Mesenchymal stem cell (in vitro differentiated cells and primary cell): ENCODE data around the gene CABLES2.

Source experiments
- DNase-seq: peaks from one replicate; pipeline ENCODE4 v3.0.0-alpha.2; 2013
- H2AFZ ChIP-seq: one replicate; pipeline ENCODE4 v1.6.1; 2013; ENCODE audit warnings: low read depth, mild to moderate bottlenecking, control low read depth, inconsistent platforms, low read length, moderate library complexity
- H2AK5ac ChIP-seq: 2 replicates; pipeline ENCODE4 v1.6.1; 2013; ENCODE audit warnings: low read length, moderate library complexity, mild to moderate bottlenecking, inconsistent platforms; ENCODE audit not compliant: severe bottlenecking
- H2BK120ac ChIP-seq: one replicate; pipeline ENCODE4 v1.6.1; 2013; ENCODE audit warnings: low read depth, mild to moderate bottlenecking, inconsistent platforms, low read length, moderate library complexity
- H2BK12ac ChIP-seq, 2 experiments: one replicate each; pipeline ENCODE4 v1.6.1; 2013; ENCODE audit warnings: inconsistent platforms in 2 of 2, low read length in 2 of 2, mild to moderate bottlenecking in 2 of 2, moderate library complexity in 2 of 2, control low read depth in 1 of 2
- H2BK15ac ChIP-seq: one replicate; pipeline ENCODE4 v1.6.1; 2013; ENCODE audit warnings: mild to moderate bottlenecking, low read depth, inconsistent platforms; ENCODE audit not compliant: poor library complexity, severe bottlenecking
- H2BK5ac ChIP-seq: 2 replicates; pipeline ENCODE4 v1.6.1; 2013; ENCODE audit warnings: low read depth, mild to moderate bottlenecking, low read length, control low read depth, inconsistent platforms; ENCODE audit not compliant: poor library complexity, severe bottlenecking
- H3K14ac ChIP-seq, 2 experiments: one replicate each; pipeline ENCODE4 v1.6.1; 2013; ENCODE audit warnings: inconsistent platforms in 2 of 2, low read length in 2 of 2, control low read depth in 1 of 2, mild to moderate bottlenecking in 1 of 2, moderate library complexity in 1 of 2
- H3K18ac ChIP-seq, 2 experiments: one replicate each; pipeline ENCODE4 v1.6.1; 2013; ENCODE audit warnings: inconsistent platforms in 2 of 2, low read length in 2 of 2, control low read depth in 1 of 2, low read depth in 1 of 2, mild to moderate bottlenecking in 1 of 2
- H3K23ac ChIP-seq, 2 experiments: one replicate each; pipeline ENCODE4 v1.6.1; 2013; ENCODE audit warnings: inconsistent platforms in 2 of 2, low read length in 2 of 2, mild to moderate bottlenecking in 2 of 2, moderate library complexity in 2 of 2, control low read depth in 1 of 2
- H3K27ac ChIP-seq: 2 replicates; pipeline ENCODE4 v1.5.1; 2013; ENCODE audit warnings: mild to moderate bottlenecking, moderate library complexity, low read length, control low read depth, inconsistent platforms; ENCODE audit not compliant: poor library complexity, severe bottlenecking
- H3K27me3 ChIP-seq, 2 experiments: 2 replicates each; pipeline versions ENCODE4 v1.6.1 to v1.7.0; 2013; ENCODE audit warnings: low read length in 2 of 2, mild to moderate bottlenecking in 2 of 2, moderate library complexity in 2 of 2, control low read depth in 1 of 2, inconsistent platforms in 1 of 2; ENCODE audit not compliant: control insufficient read depth in 1 of 2, insufficient read depth in 1 of 2
- H3K36me3 ChIP-seq, 2 experiments: 2 replicates each; pipeline versions ENCODE4 v1.6.1 to v1.7.0; 2013; ENCODE audit warnings: low read length in 2 of 2, control low read depth in 1 of 2, inconsistent platforms in 1 of 2, low read depth in 1 of 2, mild to moderate bottlenecking in 1 of 2; ENCODE audit not compliant: insufficient read depth in 2 of 2, control insufficient read depth in 1 of 2
- H3K4ac ChIP-seq, 2 experiments: one replicate each; pipeline ENCODE4 v1.6.1; 2013; ENCODE audit warnings: inconsistent platforms in 2 of 2, low read length in 2 of 2, mild to moderate bottlenecking in 2 of 2, moderate library complexity in 2 of 2, control low read depth in 1 of 2, low read depth in 1 of 2
- H3K4me1 ChIP-seq: 2 replicates; pipeline ENCODE4 v1.6.1; 2013; ENCODE audit warnings: low read depth, low read length, control low read depth; ENCODE audit not compliant: control insufficient read depth, insufficient read depth
- H3K4me2 ChIP-seq: 2 replicates; pipeline ENCODE4 v1.6.1; 2013; ENCODE audit warnings: low read length, mild to moderate bottlenecking, inconsistent platforms; ENCODE audit not compliant: poor library complexity, severe bottlenecking
- H3K4me3 ChIP-seq, 2 experiments: 2 replicates each; pipeline versions ENCODE4 v1.5.1 to v1.7.0; 2013; ENCODE audit warnings: low read length in 2 of 2, mild to moderate bottlenecking in 2 of 2, control low read depth in 1 of 2, low read depth in 1 of 2; ENCODE audit not compliant: insufficient read depth in 1 of 2
- H3K79me1 ChIP-seq: replicated peaks from 2 replicates; pipeline ENCODE4 v1.6.1; 2013; ENCODE audit warnings: mild to moderate bottlenecking, control low read depth, low read length, inconsistent platforms; ENCODE audit not compliant: poor library complexity, severe bottlenecking
- H3K9ac ChIP-seq: 2 replicates; pipeline ENCODE4 v1.7.0; 2013; ENCODE audit warnings: mild to moderate bottlenecking, low read length, moderate library complexity
- H3K9me3 ChIP-seq: 2 replicates; pipeline ENCODE4 v1.7.0; 2013; ENCODE audit warnings: mild to moderate bottlenecking, low read length; ENCODE audit not compliant: control insufficient read depth
- H4K8ac ChIP-seq: one replicate; pipeline ENCODE4 v1.6.1; 2013; ENCODE audit warnings: inconsistent platforms, mild to moderate bottlenecking, low read length, moderate library complexity
- H4K91ac ChIP-seq: one replicate; pipeline ENCODE4 v1.6.1; 2013; ENCODE audit warnings: mild to moderate bottlenecking, low read length, inconsistent platforms
- WGBS: methylation state at CpG from one replicate; pipeline ENCODE4 v1.1.7; 2013; ENCODE audit warnings: mixed read lengths; 5-methylcytosine and 5-hydroxymethylcytosine counted together

Gene CABLES2

DNA sequence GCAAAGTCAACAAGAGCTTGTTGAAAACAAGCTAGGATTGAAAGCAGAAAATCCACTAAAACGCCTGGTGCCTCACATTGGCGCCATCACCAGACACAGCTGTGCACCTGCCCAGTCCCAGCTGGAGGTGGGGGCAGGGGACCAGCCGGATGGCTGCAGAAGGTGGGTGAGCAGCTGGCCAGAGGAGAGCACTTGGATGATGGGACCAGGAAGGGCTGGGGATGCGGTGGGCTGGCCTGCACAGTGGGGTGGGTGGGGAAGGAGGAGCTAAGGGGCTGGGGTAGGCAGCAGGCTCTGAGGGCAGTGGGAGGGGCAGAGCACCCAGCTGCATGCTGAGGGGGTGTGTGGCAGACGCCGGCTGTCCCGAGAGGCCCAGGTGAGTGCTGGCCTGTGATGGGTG is 7.1 kb downstream of the CABLES2 start:
- Histone ChIP-seq H2BK120ac (no peak overlapping the region), H3K4ac (no peak overlapping the region), H2BK12ac (no peak overlapping the region), H3K36me3 (peaks cover 6 to 75% of the 10 kb centered on the region in 2 experiments), H3K4me1 (peaks cover 6% of the 10 kb centered on the region), H3K27me3 (no peaks in the 10 kb centered on the region), H4K91ac (no peak overlapping the region), H3K4me2 (no peak overlapping the region), H3K14ac (no peak overlapping the region), H3K9me3 (no peaks in the 10 kb centered on the region), H2BK15ac (no peak overlapping the region), H2AK5ac (no peak overlapping the region), H3K18ac (no peak overlapping the region), H3K27ac (no peak overlapping the region), H3K79me1 (peaks cover 17% of the 10 kb centered on the region), H3K23ac (no peak overlapping the region), H3K4me3 (no peak overlapping the region), H2BK5ac (no peak overlapping the region), H2AFZ (no peak overlapping the region), H3K9ac (no peak overlapping the region), H4K8ac (no peak overlapping the region)
- WGBS, result 94% methylated on average over 7 of the region's 7 CpGs
- DNase-seq, result no peak

DNA sequence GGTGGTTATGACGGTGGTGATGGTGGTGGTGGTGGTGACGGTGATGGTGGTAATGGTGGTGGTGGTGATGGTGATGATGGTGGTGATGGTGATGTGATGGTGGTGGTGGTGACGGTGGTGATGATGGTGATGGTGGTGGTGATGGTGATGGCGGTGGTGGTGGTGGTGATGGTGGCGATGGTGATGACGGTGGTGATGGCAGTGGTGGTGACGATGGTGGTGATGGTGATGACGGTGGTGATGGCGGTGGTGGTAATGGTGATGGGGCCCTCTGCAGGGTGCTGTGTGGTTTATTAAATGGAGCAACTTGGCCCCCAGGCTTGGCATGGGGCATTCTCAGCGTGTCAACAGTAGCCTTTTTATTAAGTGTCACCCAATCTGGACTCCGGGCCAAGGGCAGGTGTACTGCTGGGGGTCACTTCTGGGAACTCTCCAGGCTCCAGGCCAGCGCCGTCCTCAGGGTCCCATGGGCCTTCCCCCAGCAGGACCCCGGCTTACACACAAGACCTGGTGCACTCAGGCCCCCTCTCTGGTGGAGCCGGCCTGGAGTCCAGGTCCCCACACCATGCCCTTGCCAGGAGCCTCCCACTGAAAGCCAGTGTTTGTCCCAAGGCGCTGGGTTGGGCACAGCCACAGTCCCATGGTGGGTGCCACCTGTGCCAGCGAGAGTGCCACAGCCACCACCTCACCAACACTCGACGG is 8.8 kb downstream of the CABLES2 start:
- H2AK5ac ChIP-seq, result no peak overlapping the region

DNA sequence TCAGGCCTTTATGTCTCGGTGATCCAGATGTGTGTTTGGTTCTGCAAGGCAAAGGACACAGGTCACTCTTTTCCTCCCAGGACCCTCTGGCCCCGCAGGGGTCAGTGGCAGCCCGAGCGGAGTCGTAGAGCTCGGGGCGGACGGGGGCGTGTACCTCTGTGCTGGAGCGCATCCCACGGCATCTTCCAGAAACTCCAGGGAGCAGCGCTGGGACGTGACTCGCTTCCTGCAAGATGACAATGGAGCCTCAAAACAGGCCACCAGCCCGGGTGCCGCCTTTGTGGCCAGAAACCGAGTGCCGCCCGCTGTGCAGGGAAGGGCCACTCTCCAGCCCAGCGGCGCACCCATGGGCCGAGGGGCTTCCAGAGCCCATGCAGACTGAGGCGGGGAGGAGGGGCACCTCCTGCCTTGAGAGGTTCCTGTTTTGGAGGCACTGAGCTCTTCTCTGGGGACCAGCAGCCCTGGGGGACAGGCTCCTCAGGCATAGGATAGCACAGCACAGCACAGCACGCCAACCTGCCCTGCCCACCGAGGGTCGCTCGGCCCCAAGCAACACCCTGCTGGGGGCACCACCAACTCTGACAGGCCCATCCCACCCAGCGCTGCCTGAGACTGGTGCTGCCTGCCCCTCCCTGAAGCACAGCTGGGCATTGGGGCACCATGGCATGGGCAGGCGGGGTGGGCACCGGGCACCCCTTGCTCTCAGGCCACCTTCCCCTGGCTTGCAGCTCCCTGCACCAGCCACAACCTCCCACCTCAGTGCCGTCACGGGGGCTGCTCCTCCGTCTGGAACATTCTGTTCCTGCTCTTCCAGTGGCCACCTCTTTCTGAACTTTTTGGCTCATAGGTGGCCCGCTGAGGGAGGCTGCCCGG is 10.5 kb downstream of the CABLES2 start:
- H3K27ac ChIP-seq, result no peak overlapping the region
- no peak overlapping the region for H3K18ac ChIP-seq
- H2BK15ac ChIP-seq, result no peak overlapping the region
- H3K36me3 ChIP-seq, result peaks cover 25 to 83% of the 10 kb centered on the region in 2 experiments
- H2BK5ac ChIP-seq, result no peak overlapping the region
- H3K9ac ChIP-seq, result no peak overlapping the region
- no peak for DNase-seq
- H3K4ac ChIP-seq, result no peak overlapping the region
- H3K23ac ChIP-seq, result no peak overlapping the region
- no peak overlapping the region for H3K4me2 ChIP-seq
- H4K8ac ChIP-seq, result no peak overlapping the region
- H3K27me3 ChIP-seq, result no peaks in the 10 kb centered on the region
- no peak overlapping the region for H3K4me3 ChIP-seq
- peaks cover 16% of the 10 kb centered on the region for H3K79me1 ChIP-seq
- H2BK120ac ChIP-seq, result no peak overlapping the region
- no peaks in the 10 kb centered on the region for H3K9me3 ChIP-seq
- peaks cover 1% of the 10 kb centered on the region for H3K4me1 ChIP-seq
- H3K14ac ChIP-seq, result no peak overlapping the region
- no peak overlapping the region for H4K91ac ChIP-seq
- no peak overlapping the region for H2AK5ac ChIP-seq
- WGBS, result 93% methylated on average over 35 of the region's 35 CpGs
- no peak overlapping the region for H2BK12ac ChIP-seq
- no peak overlapping the region for H2AFZ ChIP-seq

More for the DNA sequence above, 8.8 kb downstream of the CABLES2 start:
- Histone ChIP-seq H3K14ac (no peak overlapping the region), H3K79me1 (peaks cover 10% of the 10 kb centered on the region), H3K18ac (no peak overlapping the region), H3K4me2 (no peak overlapping the region), H2BK5ac (no peak overlapping the region), H3K27me3 (no peaks in the 10 kb centered on the region), H3K9ac (no peak overlapping the region), H2BK12ac (no peak overlapping the region), H3K9me3 (no peaks in the 10 kb centered on the region), H2BK120ac (no peak overlapping the region), H3K4ac (no peak overlapping the region), H3K36me3 (peaks cover 15 to 80% of the 10 kb centered on the region in 2 experiments), H4K8ac (no peak overlapping the region), H2AFZ (no peak overlapping the region), H3K23ac (no peak overlapping the region), H3K4me1 (peaks cover 1% of the 10 kb centered on the region), H2BK15ac (no peak overlapping the region), H4K91ac (no peak overlapping the region), H3K27ac (no peak overlapping the region), H3K4me3 (no peak overlapping the region)
- 93% methylated on average over 19 of the region's 19 CpGs for WGBS
- DNase-seq, result no peak
